Astrocyte of the spinal cord (primary cell): ENCODE data around the gene ZNF407.

Source experiments
- DNase-seq: peaks from one replicate; pipeline ENCODE4 v3.0.0; 2011; ENCODE audit warnings: low read depth, low spot score
- H3K4me3 ChIP-seq: 2 replicates; pipeline ENCODE4 v1.5.1; 2011; ENCODE audit warnings: low read depth, mild to moderate bottlenecking, low read length, moderate library complexity
- CTCF ChIP-seq: IDR thresholded peaks from 2 replicates; pipeline ENCODE4 v1.5.1; 2012; ENCODE audit warnings: low read depth, mild to moderate bottlenecking, low read length, inconsistent platforms
- in situ Hi-C: cut with HindIII; loops from 2 replicates; pipeline ENCODE4 v1.10.0; 2017; ENCODE audit warnings: low sequenced_read_pairs

Gene ZNF407

GRCh38 chr18:74790451-74790850 is 192.8 kb downstream of the ZNF407 start:
- no peak for DNase-seq
- no peak for TF ChIP-seq CTCF
- H3K4me3 ChIP-seq: no peak overlapping the region
- in situ Hi-C loops: no loop called here

DNA sequence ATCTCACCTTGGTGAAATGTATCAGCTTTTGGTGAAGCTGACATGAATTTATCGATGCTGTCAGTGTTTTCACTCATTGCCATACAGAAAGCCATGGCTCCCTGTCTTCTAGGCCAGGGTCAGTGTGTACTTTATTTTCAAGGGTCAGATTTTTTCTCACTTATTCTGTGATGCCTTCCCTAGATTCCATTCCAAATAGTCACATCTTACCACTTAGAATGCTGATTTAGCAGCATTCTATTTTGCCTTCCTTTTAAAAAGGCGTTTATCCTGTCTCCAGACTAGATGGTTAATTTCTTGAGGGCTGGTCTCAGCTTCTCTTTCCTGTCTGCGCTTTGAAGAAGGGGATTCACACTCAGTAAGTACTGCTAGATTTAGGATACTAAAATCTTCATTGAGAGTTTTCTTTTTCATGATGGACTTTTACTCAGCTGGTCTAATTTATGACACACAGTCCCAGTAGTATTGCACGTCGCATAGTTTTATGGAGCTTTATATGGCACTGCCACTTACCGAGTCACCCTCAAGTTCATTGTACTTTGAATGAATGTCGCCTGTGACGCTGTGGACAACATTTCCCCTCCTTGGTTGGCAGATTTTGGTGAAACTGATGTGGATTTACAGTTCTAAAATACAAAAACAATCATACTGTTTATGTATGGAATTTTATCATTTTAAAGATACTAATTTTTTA is 194.0 kb downstream of the ZNF407 start:
- DNase-seq: peak; percentile 14
- no peak for TF ChIP-seq CTCF
- in situ Hi-C loops: no loop called here

DNA sequence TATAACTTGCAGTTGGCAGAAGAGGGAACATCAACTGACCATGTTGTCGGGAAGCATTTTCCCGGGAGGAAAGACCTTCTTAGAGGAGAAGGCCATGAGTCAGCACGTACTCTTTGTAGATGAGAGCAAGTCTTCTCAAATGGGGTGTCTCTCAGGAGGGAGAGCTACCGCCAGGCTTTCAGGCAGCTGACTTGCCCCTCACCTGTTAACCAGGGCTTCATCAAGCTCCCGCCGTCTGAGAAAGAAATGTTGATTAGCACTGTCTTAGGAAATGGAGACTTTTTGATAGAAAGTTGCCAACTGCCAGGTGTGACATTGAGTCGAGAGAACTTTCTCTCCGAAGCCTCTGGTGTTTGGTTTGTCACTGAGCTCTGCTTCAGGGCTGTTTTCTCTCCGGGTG is 196.1 kb downstream of the ZNF407 start:
- no peak for DNase-seq
- no peak for TF ChIP-seq CTCF
- H3K4me3 ChIP-seq: no peak overlapping the region
- in situ Hi-C loops: no loop called here

More for the DNA sequence above, 194.0 kb downstream of the ZNF407 start:
- no peak overlapping the region for H3K4me3 ChIP-seq

- TF ChIP-seq CTCF: no peak
- in situ Hi-C loops: no loop called here
- H3K4me3 ChIP-seq: no peak overlapping the region
- no peak for DNase-seq
These were observed 198.1 kb downstream of the ZNF407 start for GRCh38 chr18:74795751-74796150.

- DNase-seq: no peak
- in situ Hi-C loops: no loop called here
- no peak for TF ChIP-seq CTCF
These were observed 198.5 kb downstream of the ZNF407 start for GRCh38 chr18:74796211-74796610.

GRCh38 chr18:74796841-74797576 is 199.3 kb downstream of the ZNF407 start:
- in situ Hi-C loops: no loop called here
- H3K4me3 ChIP-seq: no peak overlapping the region
- DNase-seq: peak; percentile 49

More at GRCh38 chr18:74796211-74796610, 198.5 kb downstream of the ZNF407 start:
- no peak overlapping the region for H3K4me3 ChIP-seq

More at GRCh38 chr18:74796841-74797576, 199.3 kb downstream of the ZNF407 start:
- TF ChIP-seq CTCF: no peak
